CD4-positive, alpha-beta T cell treated with Interleukin-4 for 1 hour (primary cell): ENCODE data around the gene LTBR.
"Not testable (repeated sequence)": the region's sequence is repeated elsewhere in the genome, so short reads cannot be mapped to it uniquely, and the experiment has no call there.

ENCODE experiments used
- DNase-seq, 2 donors: peaks; one replicate each; pipeline ENCODE4 v3.0.0-alpha.2; 2020 to 2022

LTBR gene

GRCh38 chr12:6383572-6384498 is at the start of gene LTBR:
Gene LTBR (plus strand): TSS chr12:6384162. CDS start chr12:6384359, 197 bp downstream.
- peak; percentile 20 to 78 for DNase-seq

- no peak for DNase-seq
These were observed 49.6 kb upstream of the LTBR start for GRCh38 chr12:6334359-6334758.

DNA sequence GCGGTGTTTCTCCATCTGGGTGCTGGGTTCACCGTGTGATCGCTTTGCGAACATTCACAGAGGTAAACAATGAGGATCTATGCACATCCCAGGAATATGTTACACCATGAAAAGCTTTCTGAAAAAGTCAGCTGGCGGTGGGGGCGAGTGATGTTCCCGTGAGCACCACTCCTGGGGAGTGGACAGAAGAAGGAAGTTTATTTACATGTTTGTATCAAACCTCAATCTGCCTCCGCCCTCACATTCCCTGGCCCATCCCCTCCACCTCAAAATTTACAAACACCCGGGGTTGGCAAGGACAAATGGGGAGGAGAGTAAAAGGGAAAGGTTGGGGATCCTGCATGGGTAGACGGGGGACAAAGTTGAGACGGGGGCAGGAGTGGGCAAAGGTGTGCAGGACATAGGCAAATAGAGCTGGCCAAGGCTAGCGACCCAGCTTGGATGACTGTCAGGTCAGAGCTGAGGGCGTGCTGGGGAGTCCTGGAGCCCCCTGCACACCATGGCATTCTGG is 49.0 kb upstream of the LTBR start:
- DNase-seq, result no peak

DNA sequence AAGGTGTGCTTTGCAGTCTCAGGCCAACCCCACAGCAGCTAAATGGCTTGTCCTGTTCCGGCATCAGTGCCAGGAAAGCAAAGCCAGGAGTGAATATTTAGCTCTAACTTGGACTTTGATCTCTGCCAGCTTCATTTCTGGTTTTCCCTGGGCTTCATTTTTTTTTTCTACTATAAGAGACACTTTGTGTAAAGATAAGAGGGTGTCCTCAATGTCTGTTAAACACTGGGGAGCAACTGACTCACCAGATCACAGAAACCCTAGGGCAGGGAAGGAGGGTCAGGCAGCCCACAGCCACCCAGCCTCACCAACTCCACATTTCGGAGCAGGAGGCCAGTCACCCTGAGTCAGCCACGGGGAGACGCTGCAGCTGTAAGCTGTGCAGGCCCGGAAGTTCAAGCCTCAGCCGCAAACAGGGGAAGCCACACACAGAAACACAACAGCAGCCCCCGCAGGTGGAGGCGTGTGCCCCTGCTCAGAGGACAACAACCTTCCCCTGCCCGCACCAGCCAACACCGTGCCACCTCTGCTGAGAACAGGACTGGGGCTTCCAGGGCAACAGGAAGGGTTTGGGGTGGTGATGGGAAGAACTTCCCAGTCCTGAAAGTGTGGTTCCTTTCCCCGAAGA is 48.4 kb upstream of the LTBR start:
- DNase-seq, result peak; percentile 83 to 86

GRCh38 chr12:6336079-6336888 is 47.7 kb upstream of the LTBR start:
- DNase-seq, result peak; percentile 44 to 78

DNA sequence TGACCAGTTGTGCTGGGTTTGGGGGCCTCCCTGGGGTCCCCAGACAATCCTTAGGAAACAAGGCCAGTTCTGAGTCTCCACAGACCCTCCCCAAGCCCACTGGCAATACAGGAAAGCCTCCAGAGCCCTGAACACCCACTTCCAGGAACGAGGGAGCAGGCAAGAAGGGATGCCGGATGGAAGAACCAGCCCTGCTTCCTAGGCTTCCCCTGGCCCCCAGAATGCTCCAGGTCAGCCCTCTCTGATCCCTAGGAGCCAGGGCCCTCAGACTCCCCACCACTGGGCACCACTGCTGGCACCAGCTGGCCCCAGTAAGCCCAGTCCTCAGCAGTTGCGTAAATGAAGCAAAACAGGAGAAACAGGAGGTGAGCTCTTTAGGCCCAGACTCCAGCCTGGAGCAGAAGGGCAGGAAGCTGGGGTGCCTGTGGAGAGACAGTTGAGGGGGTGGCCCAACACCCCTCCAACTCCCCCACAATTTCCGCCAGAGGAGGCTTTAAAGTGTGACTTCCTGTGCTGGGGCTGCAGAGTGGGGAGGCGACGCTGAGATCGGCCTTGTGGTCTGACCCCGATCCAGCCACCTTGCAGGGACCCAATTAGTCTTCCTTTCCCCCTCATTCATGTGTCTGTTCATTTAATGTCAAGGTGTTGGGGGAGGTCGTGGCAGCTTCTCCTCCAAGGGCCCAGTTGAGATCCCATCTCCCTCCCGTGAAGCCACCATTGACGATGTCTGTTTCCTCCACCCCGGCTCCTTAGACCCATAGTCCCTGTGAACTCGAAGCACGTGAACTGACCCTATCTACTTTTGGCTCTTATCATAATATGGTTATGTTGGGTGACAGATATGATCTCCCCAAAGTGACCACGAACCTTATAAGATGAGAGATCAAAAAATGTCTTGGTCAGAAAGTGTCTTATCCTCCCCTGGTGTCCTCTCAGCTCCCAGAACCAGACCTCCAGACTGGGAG is 46.8 kb upstream of the LTBR start:
- DNase-seq, result peak; percentile 61 to 74

DNA sequence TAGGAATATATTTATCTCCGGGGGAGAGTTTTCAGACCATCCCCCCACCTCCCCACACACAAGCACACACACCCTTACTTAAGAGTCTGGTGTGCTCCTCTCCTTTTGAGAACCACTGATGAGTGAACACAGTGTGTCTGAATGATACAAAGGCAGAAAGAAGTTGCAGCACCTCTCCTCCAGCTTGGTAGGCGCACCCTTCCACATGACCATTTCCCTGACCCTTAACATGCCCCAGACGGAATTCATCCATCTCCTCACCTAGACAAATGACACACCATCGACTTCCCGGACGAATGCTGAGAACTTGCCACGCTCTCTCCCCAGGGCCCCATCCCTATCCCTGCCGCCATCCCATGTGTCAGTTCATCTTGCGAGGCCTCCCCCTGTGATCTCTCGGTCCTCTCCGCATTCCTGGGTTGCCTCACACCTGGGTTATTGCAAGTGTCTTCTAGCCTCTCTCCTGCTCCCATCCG is 46.0 kb upstream of the LTBR start:
- peak in 1 of 2 donors; percentile 18 for DNase-seq

GRCh38 chr12:6338536-6338935 is 45.4 kb upstream of the LTBR start:
- not testable (repeated sequence) for DNase-seq

DNA sequence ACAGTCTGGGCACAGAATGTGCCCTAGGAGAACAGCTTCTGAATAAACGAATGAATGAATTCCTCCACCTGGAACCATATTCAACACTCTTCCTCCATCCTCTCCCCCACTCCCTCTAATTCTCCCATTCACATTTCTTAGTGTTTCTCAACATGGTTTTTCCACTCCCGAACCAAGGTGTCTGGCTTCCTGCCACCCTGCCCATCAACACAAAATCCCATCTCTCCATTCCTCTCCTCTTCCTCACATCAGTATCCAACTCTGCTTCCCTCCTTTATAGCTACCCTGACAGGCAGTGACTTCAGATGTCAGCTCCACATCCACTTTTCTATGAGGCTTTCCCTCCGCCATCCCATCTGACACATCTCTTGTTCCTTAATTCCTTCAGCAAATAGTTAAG is 45.0 kb upstream of the LTBR start:
- no peak for DNase-seq

DNA sequence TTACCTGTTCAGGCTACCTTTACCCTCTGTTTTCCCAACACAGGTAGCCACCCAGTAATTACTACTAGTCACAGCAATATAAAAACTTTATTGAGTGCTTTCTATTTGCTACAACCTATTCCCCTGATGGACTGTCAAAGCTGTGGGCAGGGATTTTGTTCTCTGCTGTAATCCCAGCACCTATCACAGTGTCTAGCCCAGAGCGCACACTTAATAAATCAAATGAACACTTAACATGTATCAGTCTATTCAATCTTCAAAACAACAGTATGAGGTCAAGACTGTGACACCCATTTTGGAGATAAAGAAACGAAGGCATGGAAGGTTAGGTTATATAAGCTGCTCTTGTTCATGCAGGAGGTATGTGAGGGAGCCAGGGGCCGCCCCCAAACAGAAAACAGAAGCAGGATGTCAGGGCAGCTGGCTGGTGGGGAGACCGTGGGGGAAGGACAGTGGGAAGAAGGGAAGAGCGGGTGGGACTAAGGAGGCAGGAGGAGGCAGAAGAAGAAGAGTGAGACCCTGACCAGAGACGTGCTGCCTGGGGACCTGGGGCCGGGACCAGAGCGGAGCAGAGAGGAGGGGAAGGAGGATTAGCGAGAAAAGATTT is 43.8 kb upstream of the LTBR start:
- DNase-seq, result peak in 1 of 2 donors; percentile 42

DNA sequence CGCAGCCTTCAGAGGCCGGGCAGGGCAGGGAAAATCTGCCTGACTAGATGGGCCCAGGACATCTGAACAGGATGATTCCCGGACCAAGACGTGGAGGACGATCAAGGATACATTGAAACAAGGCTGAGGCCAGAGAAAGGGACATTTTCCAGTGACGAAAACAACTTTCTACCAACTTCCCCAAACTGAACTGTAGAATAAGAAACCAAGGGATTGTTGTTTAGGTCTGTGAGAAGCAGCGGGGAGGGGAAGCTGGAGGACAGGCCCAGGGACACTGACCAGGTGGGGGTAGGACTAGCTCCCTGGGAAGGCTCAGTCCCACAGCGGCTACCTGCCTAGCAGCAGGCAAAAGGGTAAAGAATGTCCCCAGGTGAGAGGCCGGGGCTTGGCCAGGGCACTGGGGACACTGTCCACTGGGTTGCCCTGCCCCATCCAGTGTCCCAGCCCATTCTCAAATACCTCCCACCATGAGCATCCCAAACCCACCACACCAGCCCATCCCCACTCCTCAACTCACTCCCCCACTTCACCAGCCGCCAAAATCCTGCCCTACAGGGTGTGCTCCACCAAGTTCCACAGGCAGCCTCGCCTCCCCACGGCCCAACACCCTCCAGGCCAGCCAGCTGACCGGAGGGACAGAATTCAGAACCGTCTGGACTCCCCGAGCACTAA is 43.1 kb upstream of the LTBR start:
- no peak for DNase-seq

GRCh38 chr12:6341417-6342139 is 42.4 kb upstream of the LTBR start, which contains the start of gene TNFRSF1A:
Gene TNFRSF1A (minus strand): TSS chr12:6342076. CDS start chr12:6341814, 262 bp downstream.
- DNase-seq, result peak; percentile 49 to 57

DNA sequence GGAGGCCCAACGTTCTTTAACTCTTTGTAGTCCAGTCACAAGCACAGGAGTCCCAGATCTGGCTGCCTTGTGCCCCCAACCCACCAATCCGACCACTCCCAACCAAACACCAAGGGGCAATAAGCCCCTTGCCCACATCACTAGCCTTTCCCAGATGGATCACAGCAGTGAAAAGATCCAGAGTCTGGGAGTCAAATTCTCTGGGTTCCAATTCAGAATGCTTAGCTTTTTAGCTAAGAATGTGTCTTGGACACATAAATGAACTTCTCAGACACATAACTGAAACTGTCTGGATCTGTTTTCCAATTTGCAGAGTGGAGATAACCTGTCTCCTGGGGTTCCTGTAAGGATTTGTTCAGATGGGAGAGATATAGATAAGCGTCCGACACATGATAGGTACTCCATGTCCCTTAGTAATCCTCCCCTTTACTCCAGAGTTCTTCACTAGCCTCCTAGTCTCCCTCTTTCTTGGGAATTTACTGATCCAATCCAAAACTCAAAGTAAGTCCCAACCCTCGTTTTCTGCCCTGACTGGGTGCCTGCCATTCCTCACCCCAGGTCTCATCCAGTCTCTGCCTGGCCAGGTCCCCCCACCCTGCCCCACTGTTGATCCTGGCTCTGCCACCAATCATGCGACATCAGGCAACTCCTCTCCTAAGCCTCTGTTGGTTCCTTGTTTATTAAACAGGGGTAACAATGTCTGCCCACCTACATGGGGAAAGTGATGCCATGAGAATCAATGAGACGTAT is 41.6 kb upstream of the LTBR start:
- DNase-seq, result no peak

DNA sequence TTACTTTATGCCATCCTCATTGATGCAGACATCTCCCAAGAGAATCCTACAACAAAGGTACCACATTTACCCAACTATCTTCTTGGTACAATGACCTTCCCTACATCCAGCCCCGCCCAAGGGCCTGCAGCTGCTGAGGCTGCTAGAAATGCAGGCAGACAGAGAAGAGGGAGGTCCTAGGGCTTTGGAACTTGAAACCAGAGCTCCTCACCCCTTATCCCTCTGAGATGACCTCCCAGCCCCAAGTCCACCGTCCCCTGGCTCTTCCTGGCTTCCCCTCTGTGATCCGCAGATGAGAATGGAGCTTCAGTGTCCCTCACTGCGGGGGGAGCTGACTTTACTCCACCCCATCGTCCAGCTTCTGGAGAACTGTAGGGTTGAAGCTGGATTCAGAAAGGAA is 40.4 kb upstream of the LTBR start:
- no peak for DNase-seq

DNA sequence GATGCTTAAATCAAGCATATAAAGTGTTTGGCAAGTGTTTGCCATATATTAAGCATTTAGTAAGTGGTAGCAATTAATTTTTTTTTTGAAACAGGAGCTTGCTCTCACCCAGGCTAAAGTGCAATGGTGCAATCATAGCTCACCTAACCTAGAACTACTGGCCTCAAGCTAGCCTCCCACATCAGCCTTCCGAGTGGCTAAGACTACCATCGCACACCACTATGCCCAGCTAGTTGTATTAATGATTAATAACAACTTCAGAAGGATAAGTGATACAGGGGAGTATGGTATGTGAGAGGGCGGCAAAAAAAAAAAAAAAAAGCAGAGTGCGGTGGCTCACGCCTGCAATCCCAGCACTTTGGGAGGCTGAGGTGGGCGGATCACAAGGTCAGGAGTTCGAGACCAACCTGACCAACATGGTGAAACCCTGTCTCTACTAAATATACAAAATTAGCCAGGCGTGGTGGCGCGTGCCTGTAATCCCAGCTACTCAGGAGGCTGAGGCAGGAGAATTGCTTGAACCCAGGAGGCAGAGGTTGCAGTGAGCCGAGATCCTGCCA is 39.8 kb upstream of the LTBR start:
- not testable (repeated sequence) for DNase-seq

DNA sequence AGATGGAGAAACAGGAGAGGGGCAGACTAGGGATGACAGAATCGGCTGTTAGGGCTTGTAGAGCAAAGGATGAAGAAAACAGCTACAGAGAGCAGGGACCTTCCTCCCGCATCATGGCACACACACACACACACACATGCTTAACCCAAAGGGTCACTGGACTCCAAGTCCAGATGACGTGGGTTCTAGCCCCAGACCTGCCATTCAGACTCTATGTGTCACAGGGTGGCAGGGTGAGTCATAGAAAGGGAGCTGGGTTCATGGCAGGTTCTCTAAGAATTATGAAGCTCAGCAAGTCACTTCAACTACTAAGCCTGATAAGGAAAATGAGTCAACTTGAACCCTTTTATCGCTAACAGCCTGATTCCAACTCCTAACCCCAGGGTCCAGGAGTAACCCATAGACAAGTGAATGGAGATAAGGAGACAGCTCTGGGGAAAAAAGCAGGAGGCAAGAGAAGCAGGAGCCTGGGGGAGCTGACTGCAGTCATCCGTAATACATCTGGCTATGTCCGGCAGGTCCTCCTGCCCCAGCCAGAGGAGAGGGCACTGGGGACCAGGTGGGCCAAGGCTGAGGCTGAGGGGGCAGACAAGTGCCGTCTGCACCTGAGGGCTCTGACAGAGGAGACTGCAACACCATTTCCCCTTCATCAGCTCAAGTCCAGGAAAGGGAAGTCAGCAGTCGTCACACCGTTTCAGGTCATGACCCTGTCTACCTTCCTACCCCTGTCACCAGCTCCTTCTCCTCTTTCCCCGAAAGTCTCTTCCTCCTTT is 38.5 kb upstream of the LTBR start:
- peak in 1 of 2 donors; percentile 72 for DNase-seq

GRCh38 chr12:6346235-6346832 is 37.6 kb upstream of the LTBR start:
- no peak for DNase-seq
